NCI-H774 (cell line): ENCODE results near the gene ANKLE2.

Source experiments
- DNase-seq: peaks from one replicate; lab custom pipeline; 2025; lab: John Stamatoyannopoulos, UW

The ANKLE2 gene

DNA sequence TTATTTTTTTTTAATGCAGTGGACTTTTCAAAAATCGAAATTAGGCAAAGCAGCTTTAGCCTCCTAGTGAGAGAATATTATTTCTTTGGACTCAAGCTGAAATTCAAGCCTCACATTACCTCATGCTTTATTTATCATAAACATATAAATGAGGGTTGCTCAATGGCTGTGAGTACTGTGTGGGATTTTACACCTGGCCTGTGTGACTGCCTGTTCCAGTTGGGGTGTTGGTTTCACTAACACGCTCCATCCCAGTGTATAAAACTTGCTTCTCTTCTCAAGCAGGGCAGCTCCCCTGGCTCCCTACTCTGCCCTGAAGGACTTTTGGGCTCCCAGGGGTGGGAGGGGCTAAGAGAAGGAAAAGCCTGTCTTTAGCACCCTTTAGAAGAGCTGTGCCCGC lies 15.0 kb downstream of the ANKLE2 start:
- DNase-seq = no peak

GRCh38 chr12:132743831-132744230 lies 17.8 kb downstream of the ANKLE2 start:
- DNase-seq = no peak

- DNase-seq = no peak
Observed at GRCh38 chr12:132741620-132742019, 20.0 kb downstream of the ANKLE2 start.

DNA sequence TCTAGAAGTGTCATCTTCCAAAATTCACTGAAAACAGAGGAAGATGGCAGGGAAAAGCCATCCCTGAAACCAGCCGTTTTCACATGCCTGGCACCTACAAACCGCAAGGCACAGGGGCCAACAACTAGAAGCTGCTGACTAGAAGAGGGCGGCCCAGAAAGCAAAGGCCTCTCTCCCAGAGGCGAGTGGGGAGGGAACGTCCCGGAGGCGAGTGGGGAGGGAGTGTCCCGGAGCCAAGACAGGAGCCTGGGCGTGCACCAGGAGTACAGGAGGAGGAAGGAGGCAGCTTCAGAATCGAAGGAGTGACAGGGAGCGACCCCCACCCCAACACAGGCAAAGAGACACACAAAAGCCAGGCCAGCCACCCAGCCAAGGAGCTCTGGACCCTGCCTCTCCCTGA lies 21.0 kb downstream of the ANKLE2 start:
- DNase-seq = no peak

GRCh38 chr12:132740313-132740646 lies 21.4 kb downstream of the ANKLE2 start:
- DNase-seq = no peak

GRCh38 chr12:132739600-132740312 lies 21.9 kb downstream of the ANKLE2 start:
- no peak for DNase-seq

DNA sequence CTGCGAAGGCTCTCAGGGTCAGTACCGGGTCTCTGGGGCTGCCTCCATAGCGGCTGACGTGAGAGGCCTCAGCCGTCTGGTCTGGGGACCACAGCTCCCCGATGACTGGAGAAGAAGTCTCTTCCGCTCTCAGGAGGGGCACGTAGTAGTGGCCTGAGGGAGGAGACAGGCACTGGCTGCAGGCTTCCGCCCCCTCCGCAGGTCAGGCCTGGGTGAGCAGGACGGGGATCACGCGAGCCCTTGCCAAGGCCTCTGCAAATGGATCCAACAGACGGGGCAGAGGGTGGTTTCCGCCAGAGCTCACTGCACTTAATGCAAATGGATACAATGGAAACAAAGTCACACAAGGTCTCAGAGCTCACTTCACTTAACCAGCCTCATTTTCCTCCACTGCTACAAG lies 24.7 kb downstream of the ANKLE2 start:
- DNase-seq = no peak

- no peak for DNase-seq
Observed at GRCh38 chr12:132736378-132736777, 25.3 kb downstream of the ANKLE2 start.

GRCh38 chr12:132735496-132735895 lies 26.1 kb downstream of the ANKLE2 start:
- no peak for DNase-seq

GRCh38 chr12:132734206-132734605 lies 27.4 kb downstream of the ANKLE2 start:
- no peak for DNase-seq

GRCh38 chr12:132731574-132731973 lies 30.1 kb downstream of the ANKLE2 start:
- DNase-seq = no peak

DNA sequence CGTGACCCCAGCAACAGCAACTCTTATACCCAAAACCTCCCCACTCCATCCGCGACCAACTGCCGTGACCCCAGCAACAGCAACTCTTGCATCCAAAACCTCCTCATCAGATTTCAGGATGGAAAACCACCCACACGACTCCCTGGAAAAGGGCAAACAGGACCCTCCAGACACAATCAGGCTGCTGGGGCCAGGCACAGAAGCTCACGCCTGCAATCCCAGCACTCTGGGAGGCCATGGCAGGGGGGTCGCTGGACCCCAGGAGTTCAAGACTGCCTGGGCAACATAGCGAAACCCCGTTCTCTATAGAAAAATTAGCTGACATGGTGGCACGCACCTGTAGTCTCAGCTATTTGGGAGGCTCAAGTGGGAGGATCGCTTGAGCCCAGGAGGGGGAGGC lies 31.3 kb downstream of the ANKLE2 start:
- no peak for DNase-seq

DNA sequence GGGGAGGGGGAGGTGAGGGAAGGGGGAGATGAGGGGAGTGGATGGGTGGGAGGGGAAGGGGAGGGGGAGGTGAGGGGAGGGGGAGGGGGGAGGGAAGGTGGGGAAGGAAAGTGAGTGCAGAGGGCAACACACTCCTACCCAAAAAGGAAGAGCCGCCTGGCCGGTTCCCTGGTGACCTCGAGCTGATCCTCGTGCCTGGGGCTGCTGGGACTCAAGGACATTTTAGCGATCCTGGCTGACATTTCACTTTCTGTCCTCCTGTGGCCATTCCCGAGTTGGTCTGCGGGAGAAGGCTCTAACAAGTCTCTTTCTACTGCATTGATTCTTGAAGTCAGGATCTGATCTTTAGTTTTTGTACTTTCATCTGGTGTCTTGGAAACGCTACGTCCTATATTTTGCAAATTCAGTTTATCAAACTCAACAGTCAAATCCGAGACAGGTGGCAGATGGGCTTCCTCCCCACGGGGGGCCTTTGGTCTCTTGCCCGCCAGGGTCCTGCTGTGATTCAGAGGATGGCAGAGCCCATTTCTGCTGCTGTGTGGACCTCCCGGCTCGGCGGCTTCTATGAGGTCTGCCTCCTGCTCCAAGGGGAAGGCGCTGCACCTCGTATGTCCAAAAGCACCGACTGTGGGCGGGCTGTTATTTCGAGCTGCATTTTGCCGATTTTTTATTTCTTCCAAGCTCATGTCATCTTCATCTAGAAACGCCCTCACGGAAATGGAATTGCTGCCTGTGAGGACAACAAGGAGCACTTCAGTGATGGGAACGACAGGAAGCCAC lies 31.9 kb downstream of the ANKLE2 start:
- no peak for DNase-seq

DNA sequence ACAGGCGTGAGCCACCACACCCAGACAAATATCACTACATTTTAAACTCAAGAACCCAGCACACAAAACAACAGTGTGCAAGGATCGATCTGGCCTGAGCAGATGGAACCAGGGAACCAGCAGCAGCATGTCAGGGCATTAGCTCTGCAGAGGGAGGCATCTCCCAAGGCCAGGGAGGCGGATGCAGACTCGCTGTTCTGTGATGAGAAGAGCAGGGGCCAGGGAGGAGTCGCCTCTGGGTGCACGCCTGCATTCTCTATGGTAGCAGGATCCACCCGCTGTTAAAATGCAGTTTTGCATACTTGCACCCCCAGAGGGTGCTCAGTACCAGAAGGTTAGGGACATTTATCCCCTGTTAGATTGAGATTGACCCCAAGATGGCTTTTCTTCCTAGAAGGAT lies 33.1 kb downstream of the ANKLE2 start:
- DNase-seq = no peak

GRCh38 chr12:132727091-132727794 lies 34.4 kb downstream of the ANKLE2 start:
- DNase-seq = no peak

GRCh38 chr12:132726386-132726785 lies 35.2 kb downstream of the ANKLE2 start:
- no peak for DNase-seq

GRCh38 chr12:132724506-132725241 lies 37.0 kb downstream of the ANKLE2 start:
- no peak for DNase-seq

GRCh38 chr12:132723764-132724140 lies 37.9 kb downstream of the ANKLE2 start:
- no peak for DNase-seq

DNA sequence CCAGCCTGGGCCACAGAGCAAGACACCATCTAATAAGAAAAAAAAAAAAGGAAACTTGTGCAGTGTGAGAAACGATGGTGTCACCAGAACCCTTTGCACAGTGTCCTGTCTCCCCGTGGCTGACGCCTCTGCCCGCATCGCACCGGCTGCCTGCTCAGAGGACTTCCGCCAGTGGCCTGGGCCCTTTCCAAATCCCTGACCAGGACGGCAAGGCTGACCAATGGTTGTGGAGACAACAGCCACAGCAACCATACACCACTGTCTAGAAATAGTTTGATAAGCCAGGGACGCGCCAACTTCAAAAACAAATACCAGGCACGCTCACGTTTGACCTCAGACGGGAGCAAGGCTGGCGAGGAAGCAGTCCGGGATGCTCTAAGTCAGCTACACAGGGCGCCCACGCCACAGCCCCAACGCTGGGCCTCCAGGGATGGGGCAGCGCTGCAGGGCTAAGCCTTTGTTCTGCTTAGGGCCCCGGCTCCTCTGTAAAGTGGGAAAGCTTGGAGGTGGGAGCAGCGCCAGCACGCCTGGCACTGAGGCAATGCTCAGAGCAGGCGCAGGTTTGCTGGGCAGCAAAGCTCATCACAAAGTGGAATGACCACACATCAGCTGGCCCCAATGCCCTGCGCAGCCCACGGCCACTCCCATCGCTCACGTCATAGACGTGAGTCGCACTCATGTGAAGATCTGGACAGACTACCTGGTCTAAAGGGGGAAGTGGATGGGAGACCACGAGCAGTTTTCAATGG lies 38.4 kb downstream of the ANKLE2 start:
- no peak for DNase-seq

GRCh38 chr12:132720606-132721345 lies 40.9 kb downstream of the ANKLE2 start:
- DNase-seq = no peak

DNA sequence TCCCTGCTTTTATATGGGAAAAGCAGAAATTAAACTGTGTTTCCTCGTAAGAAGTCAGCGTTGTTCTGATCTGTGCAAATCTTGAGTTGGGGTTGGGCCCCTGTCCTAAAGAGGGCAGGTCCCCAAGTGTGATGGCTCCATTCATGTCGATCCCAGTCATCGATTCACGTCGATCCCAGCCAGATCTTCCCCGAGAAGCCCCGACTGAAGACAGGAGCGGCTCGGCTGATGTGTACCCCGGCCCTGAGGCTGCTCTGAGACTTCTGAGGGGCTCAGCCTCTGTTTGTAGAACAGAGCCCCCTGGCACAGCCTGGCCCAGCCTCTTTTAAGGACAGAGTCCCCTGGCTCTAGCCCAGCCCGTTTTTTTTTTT lies 41.7 kb downstream of the ANKLE2 start:
- DNase-seq = no peak
